Activated naive CD4-positive, alpha-beta T cell treated with Interleukin-2 at 50 U/mL for 16 hours (primary cell): Measurements from ENCODE around the gene GUCA1A.
"Not testable (repeated sequence)": the region's sequence is repeated elsewhere in the genome, so short reads cannot be mapped to it uniquely, and the experiment has no call there.

Experiments
- DNase-seq: peaks from one replicate; pipeline ENCODE4 v3.0.0-alpha.2; 2020

GUCA1A gene

DNA sequence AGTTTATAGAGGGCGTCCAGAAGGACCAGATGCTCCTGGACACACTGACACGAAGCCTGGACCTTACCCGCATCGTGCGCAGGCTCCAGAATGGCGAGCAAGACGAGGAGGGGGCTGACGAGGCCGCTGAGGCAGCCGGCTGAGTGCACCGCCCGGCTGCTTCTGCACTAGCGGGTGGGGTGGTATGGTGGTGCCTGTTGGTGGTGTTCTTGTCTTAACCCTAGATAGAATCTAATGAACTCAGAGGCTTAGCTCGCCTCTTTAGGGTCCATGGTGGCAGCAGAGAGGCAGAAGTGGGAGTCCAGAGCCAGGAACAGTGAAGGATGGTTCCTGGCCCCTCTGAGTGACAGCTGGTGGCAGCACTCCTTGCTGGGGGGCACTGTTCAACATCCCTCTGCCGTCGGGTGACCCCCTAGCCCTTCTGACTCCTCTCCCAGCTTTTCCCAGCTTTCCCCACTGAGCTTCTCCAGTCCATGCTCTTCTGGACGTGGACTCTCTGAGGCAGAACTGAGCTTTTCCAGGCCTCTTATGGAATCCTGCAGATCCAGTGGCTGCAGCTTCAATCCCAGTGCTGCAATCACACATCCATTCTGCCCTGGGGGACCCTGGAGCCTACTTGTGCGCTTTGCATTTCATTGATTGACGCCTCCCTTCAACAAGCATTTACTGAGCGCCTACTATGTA, 6.2 kb downstream of the GUCA1A start:
- no peak for DNase-seq

DNA sequence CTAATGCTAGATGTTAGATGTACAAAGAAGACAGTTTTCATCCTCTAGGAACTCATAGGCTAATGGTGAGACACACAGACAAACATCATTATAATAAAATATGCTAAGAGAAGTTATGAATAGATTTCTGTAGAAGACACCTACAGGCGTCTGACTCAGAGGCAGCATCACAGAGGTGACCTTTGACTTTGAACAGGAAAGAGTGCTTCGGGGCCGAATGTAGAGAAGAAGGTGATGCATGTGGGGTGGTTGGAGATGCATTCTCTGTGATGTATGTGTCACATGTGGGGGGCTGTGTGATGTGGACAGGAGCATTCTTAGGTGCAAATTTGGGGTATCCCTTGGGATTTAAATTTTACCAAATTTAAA, 6.8 kb downstream of the GUCA1A start:
- no peak for DNase-seq

DNA sequence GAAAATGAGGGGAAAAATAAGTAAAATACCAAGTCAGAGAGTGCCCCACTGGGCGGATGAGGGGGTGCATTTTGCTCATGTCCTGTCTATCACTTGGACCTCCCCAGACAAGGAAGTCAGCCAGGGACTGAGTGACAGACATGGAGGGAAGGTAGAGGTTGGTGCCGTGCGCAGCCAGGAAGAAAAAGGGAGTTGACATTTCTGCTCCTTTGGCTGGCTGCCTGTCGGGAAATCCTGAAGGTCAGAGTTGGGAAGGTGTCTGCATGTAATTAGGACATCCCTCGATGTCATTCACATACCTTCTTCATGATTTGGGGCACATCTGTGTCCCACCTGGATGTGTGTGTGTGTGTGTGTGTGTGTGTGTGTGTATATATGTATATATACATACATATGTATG, 8.9 kb downstream of the GUCA1A start:
- no peak for DNase-seq

DNA sequence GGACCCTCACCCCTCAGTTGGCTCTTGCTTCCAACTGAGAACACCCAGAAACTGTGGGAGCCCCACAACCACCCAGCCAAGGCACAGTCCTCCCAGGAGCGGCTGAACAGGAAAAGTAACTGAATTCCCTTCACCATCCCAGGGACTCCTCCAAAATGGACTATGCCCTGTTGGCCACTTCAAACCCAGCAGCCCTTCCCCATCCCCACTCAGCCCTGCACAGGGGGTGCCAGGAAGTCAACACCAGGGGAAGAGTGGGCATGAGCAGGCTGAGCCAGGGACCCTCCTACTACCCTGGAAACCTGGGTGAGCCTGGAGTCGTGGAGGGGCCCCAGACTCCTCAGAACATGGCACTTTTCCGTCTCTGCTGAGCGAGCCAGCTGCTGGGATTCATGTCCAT, 11.3 kb downstream of the GUCA1A start:
- no peak for DNase-seq

DNA sequence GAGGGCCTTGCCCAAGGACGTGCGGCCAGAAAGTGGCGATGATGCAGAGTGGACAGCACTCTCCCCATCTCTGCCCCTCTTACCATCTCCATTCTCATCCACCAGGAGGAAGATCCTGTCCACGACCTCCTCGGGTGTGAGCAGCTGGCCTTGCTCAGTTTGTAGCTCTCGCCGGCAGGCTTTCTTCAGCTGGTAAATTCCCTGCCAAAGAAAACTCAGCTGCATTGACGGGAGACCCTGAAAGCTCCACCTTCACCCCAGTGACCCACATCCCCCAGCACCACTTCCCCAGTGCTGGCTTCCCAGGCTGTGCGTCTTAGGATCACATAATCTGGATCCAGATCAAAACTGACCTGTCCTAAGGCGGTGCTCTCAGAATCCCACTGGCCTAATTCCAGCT, 12.4 kb downstream of the GUCA1A start:
- DNase-seq = no peak

DNA sequence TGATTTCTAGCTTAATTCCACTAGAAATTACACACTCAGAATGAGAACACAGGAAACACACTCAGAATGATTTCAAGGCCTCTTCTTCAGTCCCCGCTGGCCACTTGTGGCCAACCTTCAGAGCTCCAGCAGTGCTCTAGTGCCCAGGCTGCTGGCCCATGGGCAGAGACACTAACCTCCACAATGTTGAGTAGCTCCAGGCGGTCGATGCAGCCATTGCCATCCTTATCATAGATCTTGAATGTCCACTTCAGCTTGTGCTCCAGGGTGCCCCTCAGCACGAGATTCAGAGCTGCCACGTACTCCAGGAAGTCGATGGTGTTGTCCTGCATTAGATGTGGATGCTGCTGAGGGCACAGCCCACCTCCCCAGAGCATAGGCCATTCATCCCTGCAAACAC, 15.2 kb downstream of the GUCA1A start:
- DNase-seq = no peak

DNA sequence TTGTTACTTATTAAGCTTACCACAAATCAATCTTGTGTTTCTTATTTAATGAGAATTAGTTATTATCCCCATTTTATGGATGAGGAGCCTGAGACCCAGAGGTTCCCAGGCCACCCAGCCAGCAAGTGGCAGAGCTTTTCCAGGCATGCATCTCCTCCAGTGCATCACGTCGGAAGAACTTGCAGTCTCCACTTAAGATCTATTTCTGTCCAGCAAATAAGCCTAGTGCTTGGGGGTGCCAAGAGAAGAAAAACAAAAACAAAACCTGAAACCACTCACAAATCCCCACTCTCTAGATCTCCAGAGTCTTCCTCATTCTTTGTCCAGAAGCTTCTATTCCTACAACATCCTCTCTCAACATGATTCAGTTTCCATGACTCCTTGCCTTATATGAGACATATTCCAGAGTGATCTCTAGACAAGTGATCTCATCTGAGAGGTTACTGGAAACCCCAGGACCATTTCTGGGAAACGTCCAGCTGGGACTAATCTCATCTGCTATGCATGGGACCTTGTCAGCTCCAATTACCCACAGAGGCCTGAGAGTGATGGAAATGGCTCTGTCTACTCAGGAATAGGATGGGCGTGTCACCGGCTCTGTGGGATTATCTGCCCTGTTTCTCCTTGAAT, 17.5 kb downstream of the GUCA1A start:
- no peak for DNase-seq

DNA sequence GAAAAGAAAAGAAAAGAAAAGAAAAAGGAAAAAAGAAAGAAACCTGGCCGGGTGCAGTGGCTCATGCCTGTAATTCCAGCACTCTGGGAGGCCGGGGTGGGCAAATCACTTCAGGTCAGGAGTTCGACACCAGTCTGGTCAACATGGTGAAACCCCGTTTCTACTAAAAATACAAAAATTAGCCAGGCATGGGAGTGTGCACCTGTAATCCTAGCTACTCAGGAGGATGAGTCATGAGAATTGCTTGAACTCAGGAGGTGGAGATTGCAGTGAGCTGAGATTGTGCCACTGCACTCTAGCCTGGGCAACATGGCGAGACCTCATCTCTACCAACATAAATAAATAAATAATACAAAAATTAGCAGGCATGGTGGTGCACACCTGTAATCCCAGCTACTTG, 19.2 kb downstream of the GUCA1A start:
- not testable (repeated sequence) for DNase-seq

DNA sequence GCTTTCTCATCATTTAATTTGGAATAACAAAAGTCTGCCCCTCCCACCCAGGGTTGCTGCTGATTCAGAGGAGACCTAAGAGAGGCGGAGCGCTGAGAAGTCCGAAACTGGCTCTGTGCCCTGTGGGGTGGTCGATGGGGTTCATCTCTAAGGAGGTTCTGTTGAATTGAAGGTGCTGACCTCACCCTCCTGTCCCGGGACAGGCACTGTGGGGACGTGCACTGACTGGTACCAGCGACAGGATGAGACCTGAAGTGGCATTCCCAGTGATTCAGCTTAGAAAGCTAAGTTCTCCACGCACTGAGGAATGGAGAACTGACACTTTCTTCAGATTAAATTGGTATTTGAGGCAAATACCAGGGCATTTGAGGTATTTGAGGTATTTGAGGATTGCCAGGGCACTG, 20.3 kb downstream of the GUCA1A start:
- no peak for DNase-seq

DNA sequence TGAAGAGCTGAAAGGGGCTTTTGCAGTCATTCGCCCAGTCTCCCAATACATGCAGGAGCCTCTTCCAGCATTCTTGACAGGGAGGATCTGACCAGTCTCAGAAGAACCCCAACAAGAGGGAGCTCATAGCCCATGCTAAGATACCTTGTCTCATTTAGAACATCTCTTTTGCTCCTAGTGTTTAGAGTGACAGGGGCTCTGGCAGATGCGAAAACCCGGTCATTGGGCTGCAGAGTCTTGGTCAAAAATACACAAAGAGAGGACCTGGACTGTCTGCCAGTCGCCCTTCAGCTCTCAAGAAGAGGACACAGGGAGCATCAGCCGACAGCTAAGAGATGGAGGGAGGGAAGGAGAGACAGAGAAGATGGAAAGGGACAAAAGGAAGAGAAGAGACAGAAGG, 20.9 kb downstream of the GUCA1A start:
- no peak for DNase-seq

DNA sequence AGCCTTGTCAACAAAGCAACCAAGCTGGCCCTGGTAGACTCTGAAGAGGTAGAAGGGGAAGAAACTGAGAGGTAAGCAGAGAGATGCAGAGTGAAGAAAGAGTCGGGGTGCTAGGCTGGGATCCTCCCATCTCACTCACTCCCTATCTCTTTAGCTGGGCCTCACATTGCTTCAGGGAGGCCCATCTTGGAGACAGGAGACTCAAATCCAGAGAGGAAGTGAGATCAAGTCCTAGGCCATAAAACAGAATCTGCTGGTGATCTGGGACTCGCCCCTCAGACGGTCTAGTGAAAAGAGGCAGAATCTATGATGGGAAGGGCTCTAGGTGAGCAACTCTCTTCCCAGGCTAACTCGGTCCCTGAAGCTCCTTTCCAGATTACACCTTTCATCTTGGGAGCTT, 22.3 kb downstream of the GUCA1A start:
- DNase-seq = no peak

DNA sequence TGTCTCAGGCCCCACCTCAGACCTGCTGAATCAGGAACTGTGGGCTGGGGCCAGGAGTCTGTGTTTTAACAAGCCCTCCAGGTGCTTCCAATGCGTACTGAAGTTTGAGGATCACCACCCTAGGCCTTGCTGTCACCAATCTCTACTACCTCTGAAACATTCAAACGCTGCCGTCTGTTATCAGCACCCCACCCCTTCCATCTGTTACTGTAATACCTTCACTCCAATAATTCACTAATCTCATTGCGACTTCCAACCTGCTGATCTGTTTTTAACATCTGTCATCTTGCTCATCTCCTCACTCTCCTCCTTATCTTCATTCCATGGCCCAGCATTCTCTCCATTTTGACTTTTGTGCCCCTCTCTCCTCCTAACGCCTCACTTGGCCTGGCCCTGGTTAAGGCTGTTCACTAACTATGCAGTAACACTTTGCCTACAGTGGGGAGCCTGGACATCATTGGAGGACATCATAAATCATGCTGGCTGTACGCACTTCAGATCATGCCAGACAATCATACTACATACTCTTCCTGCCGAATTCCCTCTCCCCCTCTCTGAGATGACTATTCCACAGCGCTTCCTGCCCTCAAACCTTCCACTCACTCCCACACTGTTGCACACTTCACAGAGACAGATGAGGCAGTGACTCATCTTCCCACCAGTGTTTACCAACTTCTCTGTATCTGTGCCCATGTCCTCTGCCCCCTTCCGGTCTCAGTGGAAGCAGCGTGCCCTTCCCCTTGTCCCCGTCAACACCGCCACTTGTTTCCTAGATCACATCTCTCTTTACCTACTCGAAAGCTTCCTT, 24.6 kb downstream of the GUCA1A start:
- peak; percentile 22 for DNase-seq

DNA sequence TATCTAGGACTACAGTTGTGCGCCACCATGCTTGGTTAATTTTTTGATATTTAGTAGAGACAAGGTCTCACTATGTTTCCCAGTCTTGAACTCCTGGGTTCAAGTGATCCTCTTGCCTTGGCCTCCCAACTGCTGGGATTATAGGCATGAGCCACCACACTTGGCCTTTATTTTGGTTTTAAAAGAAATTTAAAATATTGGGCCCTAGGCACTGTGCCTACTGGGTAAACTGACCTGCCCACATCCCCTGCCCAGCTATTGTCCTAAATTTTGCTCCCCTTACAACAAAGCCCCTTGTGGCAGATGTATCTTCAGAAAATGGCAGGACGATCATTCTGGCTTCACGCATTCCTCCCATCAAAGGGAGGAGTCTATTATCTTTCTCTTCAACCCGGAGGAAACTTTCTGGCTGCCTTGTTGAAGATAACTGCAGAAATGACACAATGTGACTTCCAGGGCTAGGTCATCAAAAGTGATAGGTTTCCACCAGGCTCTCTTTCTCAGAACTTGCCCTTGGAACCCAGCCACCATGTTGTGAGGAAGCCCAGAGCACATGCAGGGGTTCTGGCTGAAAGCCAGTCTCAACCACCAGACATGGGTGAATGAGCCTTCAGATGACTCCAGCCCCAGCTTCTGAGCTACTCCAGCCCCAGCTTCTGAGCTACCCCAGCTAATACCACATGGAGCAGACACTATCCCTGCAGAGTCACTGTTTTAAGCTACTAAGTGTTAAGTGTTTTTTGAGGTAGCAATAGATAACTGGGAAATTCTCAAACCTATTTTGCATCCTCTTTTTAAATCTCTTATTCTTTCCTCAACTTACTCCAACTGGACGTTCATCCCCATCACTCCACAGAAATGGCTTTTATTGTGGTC, 26.2 kb downstream of the GUCA1A start:
- DNase-seq = no peak

DNA sequence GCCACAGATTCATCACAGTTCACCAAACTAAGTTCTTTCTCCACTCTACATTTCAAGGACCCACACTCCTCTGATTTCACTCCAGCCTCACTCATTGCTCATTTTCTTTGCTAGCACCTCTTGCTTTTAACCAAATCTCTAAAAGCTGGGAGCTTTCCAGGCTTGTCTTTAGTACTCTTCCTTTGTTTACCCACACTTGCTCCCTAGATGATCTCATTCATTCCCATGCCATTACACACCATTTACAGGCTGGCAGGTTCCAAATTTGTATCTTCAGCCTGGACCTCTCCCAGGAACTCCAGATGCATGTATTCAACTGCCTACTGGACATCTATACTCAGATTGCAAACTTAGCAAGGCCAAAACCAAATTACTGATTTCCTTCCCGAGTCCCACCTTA, 26.9 kb downstream of the GUCA1A start:
- no peak for DNase-seq

DNA sequence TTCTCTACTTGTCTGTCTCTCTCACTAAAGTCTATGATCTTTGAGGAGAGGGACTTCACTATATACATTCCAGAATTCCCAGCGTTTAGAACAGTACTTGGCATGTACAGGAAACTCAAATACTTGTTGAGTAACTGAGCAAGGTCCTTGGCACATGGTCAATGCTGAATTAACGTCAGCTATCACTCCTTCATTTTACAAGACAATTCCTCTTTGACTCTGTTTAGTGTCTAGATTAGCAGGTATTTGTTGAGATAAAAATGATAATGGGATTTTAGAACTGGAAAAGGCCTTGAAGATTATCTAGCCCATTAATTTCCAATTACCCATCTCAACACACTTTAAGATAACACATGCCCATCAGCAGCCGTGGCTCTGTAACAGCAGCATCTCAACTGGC, 28.2 kb downstream of the GUCA1A start:
- DNase-seq = no peak

DNA sequence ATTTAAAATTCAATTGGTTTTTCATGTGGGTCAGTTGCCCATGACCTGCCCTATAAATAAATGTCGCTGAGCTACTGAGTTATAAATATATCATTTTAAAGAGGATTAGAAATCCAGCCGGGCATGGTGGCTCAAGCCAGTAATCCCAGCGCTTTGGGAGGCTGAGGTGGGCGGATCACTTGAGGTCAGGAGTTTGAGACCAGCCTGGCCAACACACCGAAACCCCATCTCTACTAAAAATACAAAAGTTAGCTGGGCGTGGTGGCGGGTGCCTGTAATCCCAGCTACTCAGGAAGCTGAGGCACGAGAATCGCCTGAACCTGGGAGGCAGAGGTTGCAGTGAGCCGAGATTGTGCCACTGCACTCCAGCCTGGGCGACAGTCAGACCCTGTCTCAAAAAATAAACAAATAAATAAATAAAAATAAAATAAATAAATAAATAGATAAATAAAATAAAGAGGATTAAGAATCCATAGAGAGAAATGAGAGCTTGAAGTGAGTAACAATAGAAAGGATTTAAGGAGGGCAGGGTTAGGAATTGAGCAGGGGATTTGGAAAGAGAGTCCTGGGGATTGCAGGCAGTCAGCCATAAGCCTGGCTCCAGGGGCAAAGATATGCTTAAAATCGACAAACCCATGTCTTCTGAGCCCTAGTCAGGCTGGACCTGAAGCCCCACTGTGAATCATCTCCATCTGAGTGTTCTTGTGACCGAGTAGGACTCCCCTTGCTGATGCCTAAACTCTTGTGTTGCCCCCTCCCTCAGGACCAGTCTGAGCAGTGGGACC, 29.2 kb downstream of the GUCA1A start:
- not testable (repeated sequence) for DNase-seq

DNA sequence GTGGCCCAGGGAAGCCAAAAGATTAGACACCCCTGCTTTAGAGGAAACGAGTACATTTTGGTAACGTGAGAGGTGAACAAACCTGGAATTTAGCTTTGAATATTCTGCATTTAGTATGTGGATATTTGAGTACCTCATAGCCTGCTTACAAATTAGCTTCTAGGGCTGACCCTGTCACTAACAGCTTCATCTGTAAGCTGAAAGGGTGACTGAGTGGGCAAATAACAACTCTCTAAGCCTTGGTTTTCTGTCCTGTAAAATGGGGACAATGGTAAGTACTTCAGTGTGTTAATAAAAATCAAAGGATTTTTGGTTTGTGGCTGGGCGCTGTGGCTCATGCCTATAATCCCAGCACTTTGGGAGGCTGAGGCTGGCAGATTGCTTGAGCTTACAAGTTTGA, 30.0 kb downstream of the GUCA1A start:
- DNase-seq = no peak

DNA sequence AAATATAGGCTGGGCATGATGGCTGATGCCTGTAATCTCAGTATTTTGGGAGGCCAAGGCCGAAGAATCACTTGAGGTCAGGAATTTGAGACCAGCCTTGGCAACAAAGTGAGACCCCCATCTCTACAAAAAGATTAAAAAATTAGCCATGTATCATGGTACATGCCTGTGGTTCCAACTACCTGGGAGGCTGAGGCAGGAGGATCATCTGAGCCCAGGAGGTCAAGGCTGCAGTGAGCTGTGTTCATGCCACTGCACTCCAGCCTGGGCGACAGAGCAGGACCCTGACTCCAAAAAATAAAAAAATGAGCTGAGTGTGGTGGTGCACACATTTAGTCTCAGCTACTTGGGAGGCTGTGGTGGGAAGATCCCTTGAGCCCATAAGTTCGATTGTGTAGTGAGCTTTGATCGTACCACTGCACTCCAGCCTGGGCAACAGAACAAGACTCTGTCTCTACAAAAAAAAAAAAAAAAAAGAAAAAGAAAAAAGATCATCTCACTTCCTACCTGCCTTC, 31.7 kb downstream of the GUCA1A start:
- DNase-seq = no peak

DNA sequence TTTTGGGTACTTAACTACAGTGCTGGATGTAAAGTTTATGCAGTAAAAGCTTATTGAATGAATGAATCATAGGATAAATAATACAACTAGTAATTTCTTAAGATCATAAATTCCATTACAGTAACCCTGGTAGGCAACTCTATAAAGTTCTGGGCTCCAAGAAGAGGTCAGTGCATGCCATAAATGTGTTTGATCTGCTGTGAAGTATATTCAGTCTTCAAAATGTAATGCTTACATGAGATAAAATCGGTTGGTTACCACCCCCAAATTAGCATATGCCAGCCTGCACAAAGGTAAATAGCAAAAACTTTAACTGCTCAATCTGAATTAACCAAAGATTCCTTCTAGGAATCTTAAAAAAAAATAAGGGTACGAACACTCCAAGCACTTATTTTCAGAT, 34.4 kb downstream of the GUCA1A start:
- DNase-seq = not testable (repeated sequence)

DNA sequence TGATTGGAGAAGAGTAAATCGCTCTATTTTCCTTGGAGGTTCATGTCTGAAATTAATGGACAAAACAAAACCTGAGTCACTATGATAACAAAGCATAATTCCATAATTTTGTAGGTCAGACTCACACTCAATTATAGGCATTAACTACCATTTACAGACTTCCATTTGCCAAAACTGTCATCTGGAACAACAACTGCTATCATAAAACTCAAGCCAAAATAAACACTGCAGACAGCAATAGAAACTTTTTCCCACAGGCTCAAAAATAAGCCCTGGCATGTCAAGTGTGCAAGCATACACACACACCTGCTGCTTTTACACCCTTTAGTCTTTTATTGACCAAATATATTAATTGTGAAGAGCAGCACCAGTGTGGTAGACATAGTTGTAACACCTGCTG, 37.4 kb downstream of the GUCA1A start:
- no peak for DNase-seq

DNA sequence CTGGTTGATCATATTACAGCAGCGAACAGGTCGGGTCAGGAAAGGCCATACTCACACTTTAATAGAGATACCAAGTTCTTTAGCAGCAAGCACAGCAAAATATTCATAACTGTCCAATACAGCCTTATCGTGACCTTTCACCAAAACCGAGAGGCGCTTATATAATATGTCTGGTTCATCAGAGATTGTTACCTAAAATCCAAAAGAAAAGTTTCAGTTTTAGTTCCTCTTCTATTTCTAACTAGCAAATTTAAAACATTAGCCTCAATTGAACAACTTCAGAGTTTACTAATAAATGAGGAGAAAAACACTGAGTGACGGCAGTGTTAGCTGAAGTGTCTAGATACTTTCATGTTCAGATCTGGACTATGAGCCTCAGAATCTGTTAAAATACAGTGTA, 38.6 kb downstream of the GUCA1A start:
- DNase-seq = no peak

DNA sequence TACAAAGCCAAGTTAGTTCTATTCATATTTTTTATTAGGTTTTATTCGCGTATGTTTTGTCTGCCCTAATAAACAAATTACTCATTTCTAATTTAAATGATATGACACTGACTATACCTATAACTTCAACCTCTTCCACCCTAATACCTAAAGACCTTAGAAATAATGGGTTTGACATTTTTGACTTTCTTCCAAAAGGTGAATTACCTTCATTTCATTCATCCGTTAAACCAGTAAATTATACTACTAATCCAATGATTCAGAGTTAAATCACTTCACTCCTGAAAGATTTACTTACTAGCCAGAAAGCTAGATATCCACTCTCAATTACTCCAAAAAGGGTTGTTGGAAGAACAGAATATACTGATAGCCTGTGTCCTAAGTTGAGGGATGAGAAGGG, 39.3 kb downstream of the GUCA1A start:
- no peak for DNase-seq
